Activated naive CD8-positive, alpha-beta T cell treated with anti-CD3 and anti-CD28 coated beads, Interleukin-2, amount 50 U/mL, for 16 hours (primary cell): ENCODE data around the gene GALNTL6.

Source experiments
- DNase-seq: peaks from one replicate; pipeline ENCODE4 v3.0.0-alpha.2; 2020; ENCODE audit warnings: low read depth, low spot score

GALNTL6 gene

DNA sequence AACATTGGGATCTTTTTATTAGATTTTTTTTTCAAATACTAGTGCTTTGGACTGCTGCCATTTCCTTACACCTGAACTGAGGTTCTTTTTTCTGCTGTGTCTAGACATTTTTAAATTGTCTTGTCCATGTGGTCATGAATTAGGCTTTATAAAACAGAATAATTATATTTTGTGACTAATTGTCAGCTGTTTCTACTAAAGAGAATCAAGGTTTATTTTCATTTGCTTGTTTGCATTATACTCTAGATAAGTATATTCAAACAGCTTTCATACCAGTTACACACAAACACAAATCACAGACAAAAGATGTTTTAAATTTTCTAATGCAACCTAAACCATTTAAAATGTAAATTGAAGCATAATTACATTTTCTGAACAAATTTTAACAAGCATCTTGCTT lies 194.7 kb downstream of the GALNTL6 start:
- no peak for DNase-seq

DNA sequence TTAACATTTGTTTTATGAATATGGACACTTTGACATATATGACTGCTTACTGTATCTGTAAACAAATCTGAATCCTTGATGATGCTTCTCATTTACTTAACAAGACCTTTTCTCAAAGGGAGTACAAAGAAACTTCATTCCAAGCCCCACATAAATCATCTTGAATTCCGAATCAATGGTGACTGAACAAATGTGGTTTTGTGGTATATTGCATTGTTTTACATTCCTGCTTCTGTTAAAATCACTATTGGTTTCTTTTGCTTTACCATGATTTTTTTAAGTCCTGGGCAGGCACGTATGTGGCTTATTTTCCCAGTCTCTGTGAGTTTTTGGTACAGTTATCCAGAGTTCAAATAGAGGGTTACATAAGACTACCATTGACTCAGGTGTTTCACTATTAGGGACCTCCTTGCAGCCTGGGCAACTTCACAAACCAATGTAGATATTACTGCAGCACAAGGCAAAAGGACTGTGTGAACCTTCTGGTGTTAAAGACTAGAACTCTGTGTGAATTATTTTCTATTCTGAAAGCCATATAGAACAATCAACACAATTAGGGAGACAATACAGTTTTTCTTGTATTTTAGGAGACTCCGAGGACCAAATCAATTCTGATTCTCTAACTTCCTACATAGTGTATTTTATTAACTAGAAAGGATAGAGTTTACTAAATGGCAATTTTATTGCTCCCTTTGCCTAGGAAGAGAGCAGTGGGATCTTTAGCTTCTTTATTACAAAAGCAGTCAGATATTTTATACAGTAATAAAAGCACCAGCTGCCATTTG lies 196.4 kb downstream of the GALNTL6 start:
- DNase-seq = no peak

DNA sequence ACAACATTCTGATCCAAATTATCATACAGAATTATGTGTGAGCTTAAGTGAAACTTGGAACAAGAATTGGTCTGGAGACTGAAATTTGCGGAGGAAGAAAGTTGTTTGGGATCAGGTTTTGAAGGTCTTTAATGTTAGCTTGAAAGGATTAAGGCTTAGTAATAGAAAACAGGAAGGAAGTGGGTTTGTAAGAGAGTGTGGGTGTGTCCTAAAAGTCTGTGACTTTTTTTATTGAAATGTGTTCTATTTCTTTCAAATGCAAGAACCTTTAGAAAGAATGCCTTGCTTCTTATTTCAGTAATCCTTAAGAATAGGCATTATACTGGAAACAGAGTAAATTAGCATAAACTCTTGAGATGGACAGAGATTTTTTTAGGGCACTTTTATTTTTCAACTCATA lies 198.0 kb downstream of the GALNTL6 start:
- no peak for DNase-seq

DNA sequence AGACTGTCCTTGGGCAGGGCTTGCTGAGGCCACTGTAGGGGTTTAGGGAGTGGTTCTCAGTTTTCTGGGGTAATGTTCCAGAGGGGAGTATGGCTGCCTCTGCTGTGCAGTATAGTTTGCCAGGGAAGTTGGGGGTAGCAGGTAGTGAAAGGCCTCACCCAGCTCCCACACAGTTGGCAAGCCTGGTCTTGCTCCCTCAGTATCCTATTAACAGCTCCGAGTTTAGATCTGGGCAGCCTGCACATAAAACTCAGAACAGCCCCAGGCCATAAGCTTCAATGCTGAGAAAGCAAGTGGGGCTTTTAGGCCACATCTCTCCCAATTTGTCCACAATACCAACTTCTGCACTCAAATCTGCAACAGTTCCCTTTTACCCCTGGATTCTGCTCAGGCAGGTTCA lies 205.2 kb downstream of the GALNTL6 start:
- no peak for DNase-seq

DNA sequence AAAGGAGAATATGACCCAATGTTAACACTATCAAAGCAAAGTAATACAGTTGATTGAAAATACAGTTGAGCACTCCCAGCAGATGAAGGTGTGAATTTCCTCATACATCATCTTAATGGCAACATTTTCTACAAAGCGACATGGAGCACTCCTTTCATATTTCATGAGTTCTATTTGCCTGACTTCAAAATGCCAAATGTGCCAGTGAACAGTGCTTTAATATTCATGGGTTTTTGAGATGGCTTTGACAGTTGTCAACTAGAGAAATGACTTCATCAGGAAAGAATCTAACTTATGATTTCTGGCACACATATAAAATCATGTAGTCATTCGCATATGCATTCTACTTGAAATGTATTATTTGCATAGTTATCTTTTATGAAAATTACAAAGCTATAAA lies 222.4 kb downstream of the GALNTL6 start:
- no peak for DNase-seq

DNA sequence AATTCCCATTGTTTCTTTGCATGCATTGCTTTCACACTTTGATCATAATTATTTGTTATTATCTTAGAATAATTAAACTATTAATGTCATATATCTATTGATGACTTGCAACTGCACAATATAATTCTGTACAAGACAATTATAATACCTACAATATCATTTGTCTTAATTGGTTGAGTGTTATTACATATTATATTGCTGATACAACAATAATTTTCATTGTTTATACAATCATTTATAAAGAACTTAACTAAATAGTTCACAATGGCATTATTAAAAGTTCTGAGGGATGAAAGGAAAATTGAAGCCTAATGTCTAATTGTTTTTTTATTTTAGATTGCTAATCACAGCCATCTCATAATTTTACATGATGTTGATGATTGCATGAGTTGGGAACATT lies 227.6 kb downstream of the GALNTL6 start:
- no peak for DNase-seq

DNA sequence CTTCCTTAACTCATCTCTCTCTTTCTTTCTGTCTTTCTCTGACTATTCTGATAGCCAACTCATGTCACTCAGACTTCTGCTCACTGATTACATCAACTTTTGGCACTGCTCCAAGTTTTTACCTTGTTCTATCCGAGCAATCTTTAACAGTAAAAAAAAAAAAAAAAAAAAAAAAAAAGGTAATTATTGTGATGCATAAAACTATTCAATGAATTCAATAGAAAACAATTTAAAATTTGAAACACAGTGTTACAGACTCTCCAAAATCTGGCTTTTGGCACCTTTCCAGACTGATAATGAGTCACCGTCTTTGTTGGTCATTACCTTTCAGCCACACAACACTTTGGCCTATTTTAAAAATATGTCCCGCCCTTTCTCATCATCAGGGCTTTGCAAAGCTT lies 229.5 kb downstream of the GALNTL6 start:
- DNase-seq = no peak

DNA sequence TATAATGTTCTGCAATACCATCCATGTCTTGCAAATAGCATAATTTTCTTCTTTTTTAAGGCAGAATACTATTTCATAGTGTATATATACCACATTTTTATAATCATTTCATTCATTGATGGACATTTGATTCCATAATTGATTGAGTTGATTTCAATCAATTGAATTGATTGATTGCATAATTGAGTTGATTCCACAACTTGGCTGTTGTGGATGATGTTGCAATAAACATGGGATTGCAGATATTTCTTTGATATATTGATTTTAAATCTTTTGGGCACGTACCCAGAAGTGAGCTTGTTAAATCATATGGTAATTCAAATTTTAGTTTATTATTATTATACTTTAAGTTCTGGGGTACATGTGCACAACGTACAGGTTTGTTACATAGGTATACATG lies 232.8 kb downstream of the GALNTL6 start:
- no peak for DNase-seq

DNA sequence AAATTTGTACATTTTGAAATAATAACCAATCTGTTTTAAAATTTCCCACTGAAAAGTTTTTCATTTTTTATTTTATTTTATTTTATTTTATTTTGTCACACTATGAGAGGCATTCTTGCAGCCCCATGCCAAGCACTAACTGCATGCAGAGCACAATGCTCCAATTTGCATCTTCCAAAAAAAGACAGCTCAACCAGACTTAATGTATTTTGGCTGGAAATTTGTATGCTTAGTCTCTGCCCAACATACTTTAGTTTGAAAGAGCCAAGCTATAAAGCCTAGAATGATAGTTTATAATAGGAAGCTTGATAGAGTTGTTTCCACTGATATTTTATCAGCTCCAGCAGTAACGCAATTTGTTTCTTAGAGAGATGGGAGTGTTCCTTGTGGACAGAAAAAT lies 235.5 kb downstream of the GALNTL6 start:
- no peak for DNase-seq

DNA sequence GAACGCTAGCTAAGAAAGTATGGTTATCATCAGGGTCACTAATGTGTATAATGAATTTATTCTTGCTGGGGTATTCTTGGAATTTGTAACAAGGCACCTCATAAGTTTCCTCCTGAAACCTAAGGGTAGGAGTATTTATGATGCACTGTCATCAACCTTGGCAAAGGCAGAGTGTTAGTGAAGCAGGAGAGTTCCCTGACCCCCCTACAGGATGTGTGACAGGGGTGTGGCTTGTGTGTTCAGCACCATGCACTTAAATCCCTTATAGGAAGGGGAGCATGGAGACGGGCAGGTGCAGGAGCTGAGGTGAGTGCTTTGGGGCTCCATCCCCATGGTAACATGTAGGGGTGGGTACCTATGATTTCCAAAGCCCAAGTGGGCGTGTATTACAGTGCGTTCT lies 237.7 kb downstream of the GALNTL6 start:
- DNase-seq = no peak

DNA sequence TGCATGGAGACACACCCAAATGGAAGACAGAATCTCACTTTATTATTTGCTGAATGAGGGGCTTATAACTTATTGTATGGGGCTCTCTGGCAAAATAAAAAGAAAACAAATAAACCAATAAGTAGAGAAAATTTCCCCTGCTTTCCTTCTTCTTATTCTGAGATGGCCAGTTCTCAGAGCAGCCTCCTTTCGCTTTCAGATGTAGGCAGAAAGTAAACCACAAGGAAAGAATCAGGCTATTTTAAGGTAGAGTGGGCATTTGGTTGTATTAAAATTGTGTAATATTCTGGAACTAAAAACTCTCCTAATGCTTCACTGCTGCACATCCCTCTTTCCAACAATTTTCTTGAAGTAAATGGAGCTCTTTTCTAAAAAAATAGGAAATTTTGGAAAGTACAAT lies 241.8 kb downstream of the GALNTL6 start:
- DNase-seq = no peak

DNA sequence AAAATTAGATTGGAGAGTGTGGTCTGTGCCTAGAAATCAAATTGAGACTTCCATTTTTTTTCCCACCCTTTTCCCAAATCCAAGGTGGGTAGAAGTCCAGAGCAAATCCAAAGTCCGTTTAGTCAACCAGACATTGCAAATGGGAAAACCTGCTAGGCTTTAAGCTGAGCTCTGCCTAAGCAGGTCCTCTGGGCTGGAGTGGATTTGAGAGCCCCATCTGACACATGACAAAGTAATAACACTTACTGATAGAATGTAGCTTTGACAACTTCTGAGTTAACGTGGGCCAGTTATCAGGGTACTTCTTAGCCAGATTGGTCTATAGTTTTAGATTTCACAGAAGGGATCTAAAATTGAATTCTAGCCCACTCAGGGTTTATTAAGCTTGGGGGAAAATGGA lies 242.3 kb downstream of the GALNTL6 start:
- no peak for DNase-seq

DNA sequence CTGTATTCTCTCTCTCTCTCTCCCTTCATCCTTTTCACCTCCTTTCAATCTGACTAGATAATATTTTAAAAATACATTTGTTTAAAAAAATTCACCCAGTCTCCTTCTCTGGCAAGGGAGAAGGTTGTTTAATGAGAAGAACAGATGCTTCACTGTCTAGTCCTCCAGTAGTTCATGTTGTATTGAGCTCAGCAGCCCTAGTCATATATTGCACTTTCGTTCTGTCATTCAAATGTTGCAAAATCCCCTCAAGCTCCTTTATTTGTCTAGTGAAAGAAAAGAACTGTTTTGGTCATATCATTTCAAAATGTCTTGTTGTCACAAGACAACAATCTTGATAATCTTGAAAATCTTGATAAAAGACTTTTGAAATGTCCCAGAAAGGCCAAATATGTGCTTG lies 248.0 kb downstream of the GALNTL6 start:
- no peak for DNase-seq

DNA sequence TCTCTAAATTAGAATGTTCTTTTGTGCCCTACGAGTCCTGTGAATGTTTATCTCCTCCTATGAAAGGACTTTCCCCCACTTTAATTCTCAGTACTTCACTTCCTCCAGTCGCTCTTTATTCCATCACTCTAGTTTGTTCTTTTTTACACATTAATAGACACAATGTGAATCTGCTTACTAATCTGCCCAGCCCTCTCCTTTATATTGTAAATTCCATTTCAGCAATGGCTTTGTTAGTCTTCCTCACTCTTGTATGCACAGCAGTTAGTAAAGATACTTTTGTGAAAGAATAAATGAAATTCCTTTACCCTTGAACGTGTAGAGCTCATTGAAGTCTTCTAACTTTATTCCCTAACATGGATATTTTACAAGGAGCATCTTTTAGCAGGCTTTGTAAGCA lies 255.3 kb downstream of the GALNTL6 start:
- DNase-seq = no peak

DNA sequence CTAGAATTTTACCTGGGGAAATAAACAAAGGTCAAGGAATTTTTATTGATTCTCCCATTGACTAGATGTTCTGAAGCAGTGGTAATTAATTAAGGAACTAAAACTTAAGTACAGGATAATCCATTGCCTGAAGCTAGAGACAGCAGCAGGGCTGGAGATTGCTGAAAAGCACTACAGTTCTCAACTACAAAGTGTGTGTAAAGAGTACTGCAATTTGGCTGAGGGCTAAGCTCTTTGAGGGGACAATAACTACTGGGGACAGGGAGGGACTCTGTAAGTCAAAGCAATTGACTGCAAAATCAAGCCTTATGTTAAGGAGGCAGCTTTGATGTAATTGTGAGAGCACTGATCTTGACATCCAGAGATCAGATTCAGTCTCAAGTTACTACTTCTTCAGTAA lies 260.4 kb downstream of the GALNTL6 start:
- DNase-seq = no peak

DNA sequence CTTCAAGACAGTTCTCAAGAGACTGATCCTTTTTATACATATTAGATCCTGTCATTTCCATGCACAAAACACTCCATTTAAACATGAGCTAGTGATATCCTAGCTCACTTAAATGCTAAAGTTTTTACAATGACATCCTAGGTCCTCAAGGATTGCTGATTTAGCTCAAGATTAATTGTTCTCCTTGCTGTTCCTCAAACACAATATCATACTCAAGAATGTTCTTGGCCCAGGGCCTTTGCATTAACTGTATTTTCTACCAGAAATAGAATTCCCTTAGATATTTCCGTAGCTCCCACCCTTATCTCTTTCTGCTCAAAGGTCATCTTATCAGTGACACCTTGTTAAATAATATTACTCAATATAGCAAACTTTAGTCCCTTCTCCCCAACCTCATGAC lies 270.1 kb downstream of the GALNTL6 start:
- DNase-seq = no peak

DNA sequence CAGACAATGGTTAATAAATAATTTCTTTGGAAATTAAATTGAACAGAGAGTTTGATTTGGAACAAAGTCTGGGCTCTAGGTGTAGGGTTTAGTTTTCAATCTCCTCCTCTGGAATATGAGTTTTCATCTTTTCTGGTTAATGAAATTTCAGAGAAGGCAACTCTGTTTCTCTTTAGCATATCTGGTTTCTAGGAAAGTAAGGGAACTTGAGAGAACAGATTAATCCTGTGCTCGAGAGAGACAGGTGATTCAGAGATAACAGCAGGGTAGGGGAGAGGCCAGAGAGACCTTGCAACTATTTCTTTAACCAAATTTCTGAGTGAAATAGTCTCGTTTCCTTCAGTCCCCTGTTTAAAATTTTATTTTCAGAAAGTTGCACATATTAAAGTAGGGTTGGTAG lies 275.4 kb downstream of the GALNTL6 start:
- no peak for DNase-seq

DNA sequence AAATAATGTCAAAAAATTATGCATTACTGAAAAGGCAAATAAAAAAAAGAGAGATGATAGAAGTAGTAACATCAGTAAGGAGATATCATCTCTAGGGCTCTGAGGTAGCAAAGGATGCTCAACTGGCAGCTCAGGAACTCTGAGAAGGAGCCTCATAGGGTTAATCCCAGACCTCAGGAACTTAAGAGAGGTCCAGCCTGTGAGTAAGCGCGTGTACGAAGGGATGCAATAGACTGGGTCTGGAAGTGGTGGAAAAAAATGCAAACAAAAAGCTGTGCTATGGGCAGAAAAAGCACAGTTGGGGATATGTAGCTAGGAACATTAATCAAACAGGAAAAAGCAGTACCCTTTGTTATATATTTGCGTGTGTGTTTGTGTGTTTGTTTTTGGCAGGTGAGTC lies 282.0 kb downstream of the GALNTL6 start:
- no peak for DNase-seq

DNA sequence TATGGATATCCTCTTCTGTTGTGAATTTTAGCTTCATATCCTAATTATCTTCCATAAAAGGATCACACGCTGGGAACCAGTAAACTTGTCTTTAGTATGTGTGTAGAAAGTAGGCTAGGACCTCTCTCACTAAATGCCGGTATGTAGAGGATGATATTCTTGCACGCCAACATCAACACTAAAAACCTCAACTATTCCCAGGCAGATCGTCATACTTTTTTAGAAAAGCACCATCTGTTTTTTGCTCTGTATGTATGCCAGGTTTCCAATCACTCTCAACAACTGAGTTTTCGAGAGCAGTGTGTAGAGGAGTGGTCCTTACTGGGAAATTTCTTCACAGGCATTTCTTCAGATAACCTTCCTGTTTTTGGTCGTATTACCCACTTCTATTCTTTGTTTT lies 283.6 kb downstream of the GALNTL6 start:
- no peak for DNase-seq

DNA sequence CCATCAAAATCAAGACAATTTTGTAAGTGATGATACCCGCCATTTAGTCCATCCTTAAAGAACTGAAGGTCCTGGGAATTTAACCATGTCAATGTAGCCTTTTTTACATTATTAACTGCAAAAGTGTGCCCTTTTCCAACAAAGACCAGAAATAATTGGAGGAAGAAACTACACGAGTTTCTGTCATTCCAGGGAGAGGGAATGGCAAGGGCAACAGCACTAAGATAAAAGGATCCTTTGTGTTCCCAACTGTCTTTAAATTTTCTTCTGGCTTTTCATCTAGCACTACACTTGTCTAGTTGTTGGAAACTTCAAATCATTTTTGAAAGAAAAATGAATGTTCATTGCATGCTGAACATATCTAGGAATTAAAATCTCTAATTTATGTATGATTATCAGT lies 286.2 kb downstream of the GALNTL6 start:
- DNase-seq = no peak

DNA sequence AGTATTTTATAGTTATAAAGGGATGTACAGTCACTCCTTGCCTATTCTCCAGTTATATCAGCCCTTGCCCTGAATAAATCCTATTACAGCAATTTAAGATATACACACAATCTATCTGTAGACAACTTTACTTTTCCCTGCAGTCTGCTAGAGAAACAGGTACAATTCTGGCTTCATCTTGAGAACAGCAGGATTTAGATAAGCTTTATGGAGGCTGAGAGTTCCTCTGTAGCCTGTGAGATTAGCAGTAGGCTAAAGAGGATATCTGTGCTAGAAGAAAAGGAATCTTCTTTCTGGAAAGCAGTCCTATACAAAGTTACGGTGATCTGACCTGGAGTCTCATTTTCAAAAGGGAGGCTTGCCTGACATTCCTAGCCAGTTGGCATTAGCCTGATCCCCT lies 290.3 kb downstream of the GALNTL6 start:
- DNase-seq = no peak

DNA sequence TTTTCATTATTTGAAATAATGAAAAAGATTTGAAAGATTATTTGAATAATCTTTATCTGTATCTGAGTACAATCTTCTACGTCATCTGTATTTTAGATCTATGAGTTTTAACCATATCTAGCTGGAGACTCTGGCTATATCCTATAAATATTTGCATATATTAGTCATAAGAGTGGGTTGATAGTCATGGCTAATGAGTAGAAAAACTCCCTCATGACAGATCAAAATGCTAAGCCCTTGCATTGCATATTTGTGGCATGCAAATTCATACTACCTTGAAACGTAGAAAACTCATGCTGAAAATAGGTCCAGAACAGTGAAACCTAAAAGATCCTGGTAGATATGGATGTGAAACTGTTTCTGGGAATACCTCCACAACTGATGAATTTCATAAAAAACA lies 291.3 kb downstream of the GALNTL6 start:
- no peak for DNase-seq

DNA sequence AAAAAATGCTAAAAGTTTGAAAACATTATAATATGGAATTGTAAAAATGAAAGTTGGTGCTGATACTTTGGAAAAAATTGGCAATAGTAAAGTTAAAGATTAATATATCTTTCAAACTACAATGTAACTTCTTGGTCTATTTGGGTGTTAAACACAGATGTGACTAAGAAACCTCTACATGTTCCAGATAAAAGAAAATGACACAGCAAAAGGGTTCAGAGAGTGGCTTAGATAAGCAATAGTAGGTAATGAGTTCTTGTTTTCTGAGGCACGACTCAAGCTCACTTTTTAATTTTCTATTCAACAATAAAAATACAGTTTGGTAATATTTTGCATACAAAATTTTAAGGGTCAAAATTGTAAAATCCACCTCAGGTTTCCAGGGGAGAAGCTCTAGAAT lies 292.7 kb downstream of the GALNTL6 start:
- DNase-seq = no peak

DNA sequence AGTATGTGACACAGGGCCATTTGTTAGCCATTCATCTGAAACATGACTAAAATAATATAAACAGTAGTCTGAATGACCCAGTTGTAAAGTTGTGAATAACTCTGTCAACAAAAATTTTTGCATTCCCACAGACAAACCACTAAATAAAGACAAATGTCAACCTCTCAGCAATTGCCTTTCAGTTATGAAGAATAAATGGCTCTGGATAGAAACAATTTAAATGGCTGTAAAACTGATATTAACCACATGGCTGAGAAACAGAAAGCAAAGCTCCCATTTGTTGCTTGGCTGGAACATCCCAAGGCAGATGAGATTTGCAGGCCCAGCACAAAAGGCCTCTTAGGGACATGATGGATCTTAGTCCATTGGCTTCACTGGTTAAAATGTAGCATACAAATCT lies 296.3 kb downstream of the GALNTL6 start:
- DNase-seq = no peak
